Fibroblast of skin of scalp (primary cell): Measurements from ENCODE around the gene DCHS2.

Source experiments
- DNase-seq: peaks from one replicate; pipeline ENCODE4 v3.0.0-alpha.2; 2013

The DCHS2 gene

DNA sequence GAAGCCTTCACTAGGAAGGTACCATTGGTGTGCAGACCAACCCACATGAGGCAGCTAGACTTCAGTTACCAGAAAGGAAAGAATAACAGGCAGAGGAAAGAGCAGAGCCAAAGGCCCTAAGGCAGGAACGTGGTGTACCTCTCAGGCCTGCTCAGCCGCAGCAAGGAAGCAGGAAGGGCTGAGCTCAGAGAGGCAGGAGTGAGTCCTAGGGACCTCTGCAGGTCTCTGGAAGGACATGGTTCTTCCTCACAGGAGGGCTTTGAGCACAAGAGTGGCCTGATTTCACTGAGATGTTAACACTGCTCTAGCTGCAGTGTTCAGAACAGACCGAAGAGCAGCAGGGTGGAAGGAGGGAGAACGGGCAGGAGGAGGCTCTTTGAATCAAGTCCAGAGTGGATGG, 124.6 kb downstream of the DCHS2 start:
- DNase-seq, result no peak

DNA sequence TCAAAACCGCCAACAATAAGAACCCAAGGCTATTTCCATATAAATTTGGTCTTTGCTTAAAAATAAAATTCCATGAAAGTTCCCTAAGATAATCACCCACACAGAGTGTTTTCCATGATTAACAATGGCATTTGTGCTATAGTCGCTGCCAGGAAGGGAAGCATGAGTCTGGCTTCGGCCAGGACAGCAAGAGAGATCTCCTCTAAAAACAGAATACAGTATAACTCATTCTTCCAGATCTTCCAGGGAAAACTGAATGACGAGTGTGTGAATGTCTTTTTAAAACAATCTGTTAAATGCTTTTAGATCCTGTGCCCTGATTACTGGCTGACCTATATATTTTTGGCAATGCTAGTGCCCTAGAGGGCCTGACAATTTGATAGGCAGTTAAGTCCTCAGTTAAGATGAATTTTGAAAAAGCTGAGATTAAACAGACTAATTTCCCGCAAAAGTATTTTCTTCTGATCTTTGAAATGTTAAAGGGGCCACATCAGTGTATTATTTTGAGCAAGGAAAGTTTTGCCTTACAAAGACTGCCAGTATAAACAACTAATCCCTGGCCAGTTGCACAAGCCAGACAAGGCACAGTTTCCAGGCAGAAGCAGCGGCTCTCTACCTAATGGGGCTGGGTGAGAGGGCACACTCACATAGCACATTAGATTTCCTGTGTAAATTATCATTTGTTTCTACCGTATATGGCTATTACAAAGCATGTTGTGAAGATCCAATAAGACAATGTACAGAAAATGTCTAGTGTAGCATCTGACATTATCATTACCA, 127.3 kb downstream of the DCHS2 start:
- DNase-seq, result no peak

DNA sequence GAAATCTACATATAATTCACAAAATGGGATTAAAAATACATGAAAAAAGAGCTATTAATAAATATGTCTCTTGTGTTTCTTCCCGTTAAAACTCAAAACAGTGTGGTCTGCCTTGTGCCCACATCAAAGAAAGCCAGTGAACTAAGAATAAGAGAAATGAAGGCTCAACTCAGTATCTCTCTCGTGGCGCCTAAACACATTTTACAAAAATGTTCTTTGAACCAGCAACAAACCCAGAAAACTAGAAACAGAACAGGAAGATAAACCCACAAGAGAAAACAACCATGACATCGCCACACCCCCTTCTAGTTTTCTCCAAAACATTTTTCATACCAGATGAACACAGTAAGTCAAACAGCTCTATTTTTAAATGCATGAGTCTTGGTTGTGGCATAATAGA, 130.1 kb downstream of the DCHS2 start:
- no peak for DNase-seq

DNA sequence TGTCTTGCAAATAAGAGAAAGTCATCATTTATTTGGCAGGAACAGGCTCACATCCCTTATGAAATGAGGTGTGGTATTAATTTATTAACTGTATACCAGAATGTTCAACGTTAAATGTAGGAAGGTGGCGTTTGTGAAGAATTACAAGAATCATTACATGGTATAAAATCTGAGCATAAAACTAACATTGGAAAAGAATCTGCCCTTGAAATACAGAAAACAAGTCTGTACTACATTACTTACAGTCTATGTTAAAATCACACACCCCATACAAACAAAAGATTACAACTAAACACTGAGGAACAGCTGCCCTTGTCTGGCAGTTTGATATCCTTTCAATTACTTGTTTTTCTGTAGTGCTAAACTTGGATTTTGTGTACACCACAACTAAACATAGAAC, 131.1 kb downstream of the DCHS2 start:
- no peak for DNase-seq

DNA sequence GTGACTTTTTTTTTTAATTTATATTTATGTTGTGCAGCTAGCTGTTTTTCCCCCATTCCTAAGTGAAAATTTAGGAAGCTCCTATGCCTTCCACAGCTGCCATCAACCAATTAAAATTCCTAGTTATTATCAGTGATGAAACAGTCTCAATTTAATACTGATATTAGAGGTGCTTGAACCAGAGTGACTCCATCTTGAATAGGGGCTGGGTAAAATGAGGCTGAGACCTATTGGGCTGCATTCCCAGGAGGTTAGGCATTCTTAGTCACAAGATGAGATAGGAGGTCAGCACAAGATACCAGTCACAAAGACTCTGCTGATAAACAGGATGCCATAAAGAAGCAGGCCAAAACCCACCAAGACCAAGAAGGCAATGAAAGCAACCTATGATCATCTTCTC, 136.7 kb downstream of the DCHS2 start:
- no peak for DNase-seq

DNA sequence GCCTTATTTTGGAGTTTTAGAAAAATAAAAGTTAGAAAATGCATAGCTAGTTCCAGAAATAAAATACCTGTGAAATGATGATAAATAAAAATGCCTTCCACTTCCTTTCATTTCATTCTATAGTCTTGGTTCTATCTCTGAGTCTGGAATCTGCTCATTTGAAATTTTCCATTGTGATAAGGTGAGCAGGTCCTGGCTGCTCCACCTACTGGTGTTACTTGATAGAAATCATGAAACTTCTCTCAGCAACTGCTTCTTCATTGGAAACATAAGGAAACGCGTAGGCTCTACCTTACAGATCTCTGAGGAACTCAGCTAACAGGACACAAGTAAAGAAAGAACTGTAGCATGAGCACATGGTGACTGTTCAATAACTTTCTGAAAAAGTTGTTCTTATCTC, 141.8 kb downstream of the DCHS2 start:
- peak; percentile 6 for DNase-seq

DNA sequence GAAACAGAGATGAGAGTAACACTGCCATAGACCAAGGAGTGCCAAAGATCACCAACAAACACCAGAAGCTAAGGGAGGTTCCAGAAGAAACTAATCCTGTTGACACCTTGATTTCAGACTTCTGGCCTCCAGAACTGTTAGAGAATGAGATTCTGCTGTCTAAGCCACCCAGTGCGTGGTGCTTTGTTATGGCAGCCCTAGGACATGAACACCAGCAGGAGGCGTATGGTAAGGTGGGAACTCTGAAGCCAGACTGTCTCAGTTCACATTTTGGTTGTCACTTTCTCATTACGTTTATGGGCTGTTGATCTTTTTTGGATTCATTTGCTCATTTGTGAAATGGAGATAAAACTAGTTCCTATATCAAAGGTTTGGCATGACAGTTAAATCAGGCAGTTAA, 142.9 kb downstream of the DCHS2 start:
- no peak for DNase-seq

DNA sequence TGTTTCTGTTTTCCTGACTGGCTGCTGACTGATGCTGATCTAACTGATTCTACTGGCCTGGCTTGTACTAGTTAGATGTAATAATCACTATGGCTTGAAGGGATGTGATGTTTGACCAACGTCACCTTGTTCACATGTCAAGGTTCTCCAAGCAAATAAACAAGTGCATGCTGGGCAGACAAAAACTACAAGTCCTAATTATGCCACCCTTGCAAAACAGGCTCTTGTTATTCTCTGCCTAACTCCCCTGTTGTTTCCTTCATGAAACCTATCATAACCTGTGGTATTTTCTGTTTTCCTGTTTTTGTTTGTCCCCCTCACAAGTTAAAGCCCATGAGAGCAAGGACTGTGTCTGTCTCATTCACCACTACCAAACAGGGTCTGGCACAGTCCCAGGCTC, 146.2 kb downstream of the DCHS2 start:
- DNase-seq, result no peak

DNA sequence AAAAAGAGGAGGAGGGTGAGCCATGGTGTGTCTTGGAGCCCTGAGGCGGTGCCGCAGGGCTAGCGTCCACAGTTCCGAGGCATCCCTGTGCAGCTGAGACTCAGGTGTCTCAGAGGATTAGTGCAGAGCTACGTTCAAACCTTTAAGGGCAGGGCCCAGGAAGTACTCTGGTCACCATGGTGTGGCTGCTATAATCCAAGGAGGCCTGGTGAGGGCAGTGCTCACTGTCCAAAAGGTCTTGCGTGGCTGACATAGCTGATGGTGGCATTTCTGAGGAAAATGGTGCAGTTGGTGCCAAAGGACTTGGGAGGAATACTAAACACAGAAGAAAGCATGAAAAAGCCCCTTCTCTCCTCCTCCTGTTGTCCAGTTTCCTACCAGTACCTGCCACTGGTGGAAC, 146.9 kb downstream of the DCHS2 start:
- no peak for DNase-seq

DNA sequence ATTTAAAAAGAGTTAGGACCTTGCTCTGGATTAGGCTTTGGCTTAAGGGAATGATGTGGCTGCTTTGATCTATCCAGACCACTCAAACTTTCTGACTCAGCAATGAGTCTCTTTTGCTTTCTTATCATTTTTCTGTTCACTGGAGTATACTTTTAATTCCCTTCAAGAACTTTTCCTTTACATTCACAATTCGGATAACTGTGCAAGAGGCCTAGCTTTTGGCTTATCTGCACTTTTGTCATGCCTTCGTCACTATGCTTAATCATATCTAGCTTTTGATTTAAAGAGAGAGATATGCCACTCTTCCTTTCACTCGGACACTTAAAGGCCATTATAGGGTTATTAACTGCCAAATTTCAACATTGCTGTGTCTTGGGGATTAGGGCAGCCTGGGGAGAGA, 147.9 kb downstream of the DCHS2 start:
- DNase-seq, result no peak

DNA sequence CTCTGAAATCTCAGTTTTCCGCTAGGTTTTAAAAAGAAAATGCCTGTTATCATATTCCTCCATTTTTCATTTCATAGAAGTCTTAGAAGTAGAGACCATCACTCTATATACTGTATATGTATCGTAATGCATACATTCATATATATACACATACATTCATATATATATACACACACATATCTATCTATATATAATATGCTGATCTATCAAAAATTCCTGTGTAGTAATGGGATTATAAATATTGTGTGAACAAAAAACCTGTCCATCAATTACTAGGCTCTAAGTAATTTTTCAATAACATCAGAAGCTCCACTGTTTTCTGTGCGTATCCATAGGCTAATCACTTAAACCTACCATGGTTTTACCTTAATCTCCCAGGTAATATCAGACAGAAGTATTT, 150.2 kb downstream of the DCHS2 start:
- no peak for DNase-seq

DNA sequence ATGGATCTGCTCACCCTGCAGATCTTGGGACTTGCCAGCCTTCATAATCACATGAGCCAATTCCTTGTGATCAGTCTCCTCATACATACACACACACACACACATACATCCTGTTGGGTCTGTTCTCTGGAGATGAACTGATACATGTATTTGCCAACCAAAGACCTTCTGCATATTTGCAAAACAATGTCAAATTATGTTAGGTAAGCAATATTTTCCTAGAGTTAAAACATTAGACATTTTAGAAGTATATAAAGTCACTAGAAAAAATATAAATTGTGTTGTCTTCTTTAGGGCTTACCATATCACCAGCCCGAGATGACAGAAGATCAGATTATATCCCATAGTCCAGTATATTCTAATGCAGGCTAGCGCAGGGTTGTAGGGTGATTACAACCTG, 156.0 kb downstream of the DCHS2 start:
- DNase-seq, result no peak

DNA sequence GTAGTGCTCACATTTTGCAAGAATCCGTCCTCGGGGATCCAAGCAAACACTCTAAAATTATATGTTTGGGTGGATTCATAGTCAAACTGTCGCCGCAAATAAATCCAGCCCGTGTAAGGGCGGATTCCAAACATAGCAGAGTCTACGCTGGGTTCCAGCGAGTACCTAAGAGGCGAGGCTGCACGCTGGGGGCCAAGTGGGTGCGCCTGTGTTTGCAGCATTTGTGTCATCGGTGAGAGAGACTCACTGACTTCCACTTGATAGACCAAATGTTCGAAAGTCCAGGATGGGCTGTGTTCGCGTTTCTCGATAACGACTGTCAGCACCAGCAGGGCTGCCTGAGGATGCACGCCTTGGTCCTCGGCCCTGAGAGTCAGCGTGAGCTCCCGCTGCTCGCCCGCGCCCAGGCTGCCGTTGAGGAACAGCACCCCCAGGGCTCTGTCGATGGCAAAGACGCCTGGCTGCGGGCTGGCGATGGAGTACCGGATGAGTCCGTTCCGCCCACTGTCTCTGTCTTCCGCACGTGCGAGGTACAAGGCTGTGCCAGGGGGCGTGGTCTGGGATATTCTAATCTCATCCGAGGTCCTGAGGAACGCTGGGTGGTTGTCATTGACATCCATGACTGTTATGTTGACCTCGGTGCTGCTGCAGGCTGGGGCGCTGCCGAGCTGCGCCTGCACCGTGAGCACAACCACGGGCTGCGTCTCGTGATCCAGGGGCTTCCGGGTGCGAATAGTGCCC, 158.7 kb downstream of the DCHS2 start:
- peak; percentile 15 for DNase-seq

DNA sequence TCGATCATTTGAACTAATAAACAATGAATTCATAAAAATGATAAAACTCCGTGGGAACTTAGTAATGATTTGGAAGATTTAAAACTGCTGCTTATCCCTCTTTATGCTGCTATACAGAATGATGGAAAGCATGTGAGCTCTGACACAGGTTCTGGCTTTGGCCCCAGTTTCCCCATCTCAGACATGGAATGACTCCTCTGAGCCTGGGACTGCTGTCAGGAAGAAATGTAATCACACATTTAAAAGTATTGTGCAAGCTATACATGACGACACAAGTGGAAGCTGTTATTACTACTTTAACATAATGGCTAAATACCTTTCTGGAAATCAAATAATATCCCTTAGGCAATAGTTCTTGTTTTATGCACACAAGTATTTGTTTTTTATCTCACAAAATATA, 161.7 kb downstream of the DCHS2 start:
- DNase-seq, result peak; percentile 57

DNA sequence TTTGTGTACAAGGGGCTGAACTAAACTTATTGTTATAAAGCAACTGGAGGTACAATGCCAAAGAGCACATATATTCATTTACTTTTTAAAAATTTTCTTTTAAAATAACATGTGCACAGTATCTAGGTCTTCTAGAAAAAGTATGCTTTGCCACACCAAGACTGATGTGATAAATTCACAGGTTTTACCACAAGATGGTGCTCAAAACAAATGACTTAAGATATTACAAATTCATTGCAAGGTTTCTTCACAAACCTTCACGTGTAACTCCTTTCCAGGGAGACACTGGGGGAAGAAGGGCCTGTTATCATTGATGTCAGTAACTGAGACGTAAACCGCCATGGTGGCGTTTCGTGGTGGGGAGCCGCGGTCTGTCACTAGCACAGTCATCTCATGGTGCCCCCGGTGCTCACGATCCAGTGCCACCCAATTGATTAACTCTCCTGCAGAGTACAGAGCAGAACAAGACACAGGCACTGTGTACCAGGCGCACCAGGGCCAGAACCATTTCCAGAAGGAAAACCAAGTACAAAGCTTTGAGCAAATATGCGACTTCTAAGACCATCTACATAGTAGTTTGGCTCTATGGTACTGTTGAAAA, 162.2 kb downstream of the DCHS2 start:
- DNase-seq, result peak; percentile 36

DNA sequence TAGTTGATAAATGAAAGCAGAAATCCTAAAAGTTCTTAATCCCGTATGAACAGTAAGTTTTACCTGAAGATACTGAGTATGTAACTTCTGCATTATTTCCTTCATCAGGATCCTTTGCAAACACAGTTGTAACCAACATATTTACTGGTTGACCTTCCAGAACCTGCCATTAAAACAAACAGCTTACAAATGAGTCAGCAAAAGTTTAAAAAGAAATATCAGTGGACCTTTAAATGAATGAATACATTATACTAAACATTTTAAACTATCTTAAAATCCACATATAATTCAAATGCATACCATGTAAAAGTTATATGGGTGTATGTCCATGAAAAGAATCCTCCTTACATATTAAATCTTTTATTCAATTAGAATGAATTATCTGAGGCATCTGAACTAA, 163.6 kb downstream of the DCHS2 start:
- DNase-seq, result no peak

DNA sequence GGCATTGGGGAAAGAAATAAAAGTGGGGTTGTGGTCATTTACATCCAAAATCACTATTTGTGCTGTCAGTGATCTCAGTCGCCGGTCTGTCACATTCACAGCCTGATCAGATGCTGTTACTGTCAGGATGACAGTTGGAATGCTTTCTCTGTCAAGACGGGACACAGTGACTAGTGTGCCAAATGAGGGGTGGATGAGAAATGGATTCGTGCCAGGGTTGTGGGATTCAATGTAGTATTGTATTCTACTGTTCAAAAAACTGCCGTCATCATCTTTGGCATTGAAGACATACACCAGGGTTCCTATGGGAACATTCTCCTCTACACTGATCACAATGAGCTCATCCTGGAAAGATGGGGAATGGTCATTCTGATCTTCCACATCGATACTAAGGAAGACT, 171.1 kb downstream of the DCHS2 start:
- DNase-seq, result no peak

DNA sequence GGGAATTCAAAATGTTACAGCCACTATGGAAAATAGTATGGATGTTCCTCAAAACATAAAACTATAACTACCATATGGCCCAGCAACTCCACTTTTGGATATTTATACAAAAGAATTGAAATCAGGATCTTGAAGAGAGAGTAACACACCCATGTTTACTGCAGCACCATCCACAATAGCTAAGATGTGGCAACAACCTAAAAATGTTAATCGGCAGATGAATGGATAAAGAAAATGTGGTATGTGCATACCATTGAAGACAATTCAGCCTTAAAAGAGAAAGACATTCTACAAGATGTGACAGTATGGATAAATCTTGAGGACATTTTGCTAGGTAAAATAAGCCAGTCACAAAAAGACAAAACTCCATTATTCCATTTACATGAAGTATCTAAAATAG, 171.9 kb downstream of the DCHS2 start:
- no peak for DNase-seq

DNA sequence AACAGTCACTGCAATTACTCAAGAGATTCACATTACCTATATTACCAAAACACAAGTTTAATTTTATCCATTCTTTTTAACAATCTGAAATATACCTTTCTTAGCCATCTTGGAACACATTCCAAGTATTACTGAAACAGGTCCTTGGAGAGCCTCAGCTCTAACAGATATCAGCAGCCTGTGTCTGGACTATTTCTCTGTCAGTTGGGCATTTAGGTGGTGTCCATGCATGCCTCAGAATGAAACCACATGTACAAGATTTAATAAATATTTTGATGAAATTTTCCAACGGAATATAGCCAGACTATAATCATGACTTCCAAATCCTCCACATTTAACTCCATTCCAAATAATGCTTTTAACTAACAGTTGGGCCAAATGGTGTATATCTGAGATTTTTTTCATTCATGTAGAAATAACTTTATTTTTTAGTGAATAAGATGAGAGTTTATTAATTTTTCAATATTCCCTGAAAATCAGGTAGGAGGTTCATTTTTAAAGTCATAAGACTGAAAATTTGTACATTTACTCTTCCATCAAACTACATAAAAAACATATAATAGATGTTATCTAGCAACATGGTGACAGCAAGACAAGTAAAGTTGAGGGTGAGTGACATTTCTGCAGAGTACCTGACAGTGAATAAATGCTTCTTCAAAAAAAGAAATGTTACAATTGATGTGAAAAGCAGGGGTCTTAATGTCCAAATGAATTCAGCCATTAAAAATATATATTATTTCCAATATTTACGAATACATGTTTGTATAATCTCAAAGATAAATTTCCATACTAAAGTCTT, 174.2 kb downstream of the DCHS2 start:
- DNase-seq, result no peak

DNA sequence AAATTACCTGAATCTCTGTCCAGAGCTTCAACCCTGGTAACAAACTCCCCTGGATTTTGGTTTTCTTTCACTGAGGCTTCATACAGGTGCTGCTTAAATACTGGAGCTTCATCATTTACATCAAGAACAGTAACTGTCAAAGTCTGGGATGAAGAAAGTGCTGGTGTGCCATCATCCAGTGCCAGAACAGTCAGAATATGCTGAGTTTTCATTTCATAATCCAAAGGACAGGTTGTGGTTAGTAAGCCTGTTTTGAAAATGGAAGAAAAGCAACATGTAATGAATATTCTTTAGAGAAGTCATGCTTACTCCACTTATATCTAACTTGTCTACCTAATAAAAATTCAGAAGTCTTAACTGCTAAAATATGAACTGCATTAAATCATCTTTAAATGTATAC, 175.9 kb downstream of the DCHS2 start:
- DNase-seq, result no peak

DNA sequence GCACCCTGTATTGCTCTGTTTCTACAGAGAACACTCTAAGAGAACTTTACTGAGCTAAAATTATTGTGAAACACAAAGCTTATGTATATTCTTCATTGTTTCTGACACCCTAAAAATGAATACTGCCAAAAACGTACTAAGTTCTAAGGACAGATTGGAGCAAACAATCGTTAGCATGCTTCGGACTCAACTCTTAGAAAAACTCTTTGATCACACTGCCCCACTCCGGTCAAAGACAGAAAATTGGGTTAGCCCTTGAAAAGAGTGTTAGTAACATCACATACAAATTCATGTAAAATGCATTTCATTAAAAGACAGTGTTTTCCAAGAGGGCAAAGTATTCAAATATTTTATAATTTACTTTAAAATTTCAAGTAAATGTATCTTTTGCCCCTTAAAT, 177.4 kb downstream of the DCHS2 start:
- DNase-seq, result peak; percentile 53

DNA sequence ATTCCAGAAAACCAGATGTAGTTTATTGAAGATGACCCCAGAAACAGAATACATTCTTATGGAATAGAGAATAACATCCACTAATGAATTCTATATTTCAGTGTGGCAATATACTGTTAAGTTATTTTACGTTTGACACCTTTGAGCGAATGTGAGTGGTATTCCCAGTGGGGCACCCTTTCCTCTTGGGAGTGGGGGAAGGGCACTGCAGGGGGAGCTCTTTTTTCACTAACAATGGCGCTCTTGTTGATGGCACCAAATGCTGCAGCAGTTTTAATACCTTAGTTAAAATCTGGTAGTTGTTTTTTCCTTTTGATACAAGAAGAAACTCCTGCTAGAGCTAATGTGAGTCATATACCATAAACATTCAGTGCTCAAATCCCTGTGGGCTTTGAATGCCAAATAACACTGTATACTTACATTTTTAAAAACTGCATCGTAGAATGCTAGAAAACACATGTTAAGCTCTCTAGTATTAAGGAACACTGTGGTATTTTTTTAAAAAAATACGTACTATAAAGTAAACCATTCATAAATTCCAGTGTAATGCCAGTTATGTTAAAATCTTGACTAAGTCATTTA, 178.5 kb downstream of the DCHS2 start:
- peak; percentile 55 for DNase-seq

DNA sequence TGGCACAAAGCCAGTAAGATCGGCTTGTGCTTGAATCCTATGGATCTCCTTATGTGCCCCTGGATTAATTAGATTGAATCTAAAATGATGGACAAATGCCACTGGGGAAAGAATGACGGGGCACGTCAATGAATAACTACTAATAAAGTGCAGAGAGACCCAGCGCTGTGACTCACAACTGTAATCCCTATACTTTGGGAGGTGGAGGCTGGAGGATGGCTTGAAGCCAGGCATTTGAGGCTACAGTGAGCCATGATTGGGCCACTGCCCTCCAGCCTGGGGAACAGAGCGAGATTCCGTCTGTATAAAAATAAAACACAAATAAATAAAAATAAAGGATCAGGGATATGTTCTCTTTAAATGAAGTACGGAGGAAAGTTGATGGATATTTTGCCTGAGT, 179.4 kb downstream of the DCHS2 start:
- DNase-seq, result no peak
